KMS-11 (cell line): ENCODE measurements around the gene PGM1.

ENCODE experiments used
- H2AFZ ChIP-seq: fragments of 200-600 bp; sonication (generic); 2 replicates; pipeline ENCODE4 v1.6.1; 2016; ENCODE audit warnings: antibody characterized with exemption, mixed run types, low read depth
- H3K27ac ChIP-seq: fragments of 200-600 bp; sonication (generic); 2 replicates; pipeline ENCODE4 v1.6.1; 2016; ENCODE audit warnings: mild to moderate bottlenecking, mixed run types
- H3K27me3 ChIP-seq: fragments of 200-600 bp; sonication (generic); 2 replicates; pipeline ENCODE4 v1.6.1; 2017; ENCODE audit warnings: mild to moderate bottlenecking, low read depth, mixed run types, moderate library complexity; ENCODE audit not compliant: insufficient read depth
- H3K36me3 ChIP-seq: fragments of 200-600 bp; sonication (generic); 2 replicates; pipeline ENCODE4 v1.6.1; 2017; ENCODE audit warnings: mild to moderate bottlenecking, mixed run types; ENCODE audit not compliant: insufficient read depth
- H3K4me1 ChIP-seq: fragments of 200-600 bp; sonication (generic); 2 replicates; pipeline ENCODE4 v1.6.1; 2016; ENCODE audit warnings: mild to moderate bottlenecking, low read depth, mixed run types; ENCODE audit not compliant: poor library complexity, severe bottlenecking
- H3K4me2 ChIP-seq: fragments of 200-600 bp; sonication (generic); 2 replicates; pipeline ENCODE4 v1.7.0; 2016; ENCODE audit warnings: mild to moderate bottlenecking, mixed run types
- H3K4me3 ChIP-seq: fragments of 200-600 bp; sonication (generic); IDR thresholded peaks from 2 replicates; pipeline ENCODE4 v1.6.1; 2017; ENCODE audit warnings: low read depth, low read length, mixed read lengths; ENCODE audit not compliant: insufficient read depth
- H3K79me2 ChIP-seq: fragments of 200-600 bp; sonication (generic); 2 replicates; pipeline ENCODE4 v1.6.1; 2016; ENCODE audit warnings: low read depth, mixed run types; ENCODE audit not compliant: insufficient read depth
- H3K9ac ChIP-seq: fragments of 200-600 bp; sonication (generic); 2 replicates; pipeline ENCODE4 v1.6.1; 2016; ENCODE audit warnings: mild to moderate bottlenecking, mixed run types
- H4K20me1 ChIP-seq: fragments of 200-600 bp; sonication (generic); 2 replicates; pipeline ENCODE4 v1.6.1; 2016; ENCODE audit warnings: mild to moderate bottlenecking, mixed run types; ENCODE audit not compliant: insufficient read depth
- CTCF ChIP-seq: fragments of 200-600 bp; sonication (generic); conservative IDR thresholded peaks from 2 replicates; pipeline ENCODE4 v1.6.1; 2017; ENCODE audit warnings: low read depth, mild to moderate bottlenecking, antibody characterized with exemption, low read length, moderate library complexity, mixed read lengths

PGM1 gene

DNA sequence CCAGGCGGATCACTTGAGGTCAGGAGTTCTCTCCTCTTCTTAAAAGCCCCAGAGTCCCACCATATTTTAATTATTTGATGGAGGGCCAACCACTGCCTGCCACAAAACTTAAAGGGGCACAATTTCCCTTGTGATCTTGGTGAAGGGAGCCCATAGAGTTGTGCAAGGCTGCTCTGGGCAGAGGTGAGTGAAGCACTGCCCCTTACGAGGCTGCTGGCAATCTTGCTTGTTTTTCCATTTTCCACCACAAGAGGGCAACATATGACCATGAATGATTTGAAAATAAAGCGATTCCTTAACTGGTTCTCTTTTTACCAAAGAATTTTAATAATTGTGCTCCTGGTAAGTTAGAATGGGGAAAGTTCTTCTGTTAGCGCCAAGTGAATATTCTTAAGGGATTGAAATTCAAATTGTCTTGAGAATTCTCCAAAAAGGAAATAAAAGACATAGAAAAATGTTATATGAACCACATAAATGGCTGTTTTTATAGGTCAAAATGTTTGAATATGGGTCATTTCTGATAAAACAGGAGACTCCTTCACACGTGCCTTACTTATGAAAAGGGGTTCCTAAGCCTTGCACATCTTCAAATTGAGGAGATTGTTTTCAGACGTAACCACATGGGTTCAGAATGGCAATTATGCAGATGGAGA is 22.7 kb downstream of the PGM1 start:
- no peak overlapping the region for H3K4me2 ChIP-seq
- TF ChIP-seq CTCF: peak; percentile 93
- no peak overlapping the region for H2AFZ ChIP-seq
- no peak overlapping the region for H3K27ac ChIP-seq
- H3K36me3 ChIP-seq: no peaks in the 10 kb centered on the region
- no peaks in the 10 kb centered on the region for H3K4me1 ChIP-seq
- no peaks in the 10 kb centered on the region for H3K79me2 ChIP-seq
- H3K9ac ChIP-seq: no peak overlapping the region
- no peaks in the 10 kb centered on the region for H3K27me3 ChIP-seq
- H4K20me1 ChIP-seq: no peaks in the 10 kb centered on the region
- H3K4me3 ChIP-seq: no peak overlapping the region

DNA sequence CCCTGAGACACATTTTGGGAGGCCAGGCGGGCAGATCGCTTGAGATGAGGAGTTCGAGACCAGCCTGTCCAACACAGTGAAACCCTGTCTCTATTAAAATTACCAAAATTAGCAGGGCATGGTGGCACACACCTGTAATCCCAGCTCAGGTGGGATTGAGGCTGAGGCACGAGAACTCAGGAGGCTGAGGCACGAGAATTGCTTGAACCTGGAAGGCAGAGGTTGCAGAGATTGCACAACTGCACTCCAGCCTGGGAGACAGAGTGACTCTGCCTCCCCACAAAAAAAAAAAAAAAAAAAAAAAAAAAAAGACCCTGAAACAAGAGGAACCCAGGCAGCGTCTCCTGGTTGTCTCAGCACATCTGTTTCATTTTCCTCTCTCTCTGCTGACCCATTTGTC is 24.2 kb downstream of the PGM1 start:
- Histone ChIP-seq H3K27ac (no peak overlapping the region), H3K36me3 (no peaks in the 10 kb centered on the region), H3K27me3 (no peaks in the 10 kb centered on the region), H2AFZ (no peak overlapping the region), H3K4me3 (no peak overlapping the region), H3K4me2 (no peak overlapping the region), H3K79me2 (no peaks in the 10 kb centered on the region), H4K20me1 (no peaks in the 10 kb centered on the region), H3K9ac (no peak overlapping the region), H3K4me1 (no peaks in the 10 kb centered on the region)
- TF ChIP-seq CTCF: no peak

- no peak overlapping the region for H3K4me2 ChIP-seq
- H3K36me3 ChIP-seq: no peaks in the 10 kb centered on the region
- H2AFZ ChIP-seq: no peak overlapping the region
- no peaks in the 10 kb centered on the region for H4K20me1 ChIP-seq
- H3K9ac ChIP-seq: no peak overlapping the region
- no peak for TF ChIP-seq CTCF
- H3K4me3 ChIP-seq: no peak overlapping the region
- H3K27me3 ChIP-seq: no peaks in the 10 kb centered on the region
- H3K79me2 ChIP-seq: no peaks in the 10 kb centered on the region
- H3K27ac ChIP-seq: no peak overlapping the region
- no peaks in the 10 kb centered on the region for H3K4me1 ChIP-seq
Measured at GRCh38 chr1:63618011-63618410, 24.8 kb downstream of the PGM1 start.

DNA sequence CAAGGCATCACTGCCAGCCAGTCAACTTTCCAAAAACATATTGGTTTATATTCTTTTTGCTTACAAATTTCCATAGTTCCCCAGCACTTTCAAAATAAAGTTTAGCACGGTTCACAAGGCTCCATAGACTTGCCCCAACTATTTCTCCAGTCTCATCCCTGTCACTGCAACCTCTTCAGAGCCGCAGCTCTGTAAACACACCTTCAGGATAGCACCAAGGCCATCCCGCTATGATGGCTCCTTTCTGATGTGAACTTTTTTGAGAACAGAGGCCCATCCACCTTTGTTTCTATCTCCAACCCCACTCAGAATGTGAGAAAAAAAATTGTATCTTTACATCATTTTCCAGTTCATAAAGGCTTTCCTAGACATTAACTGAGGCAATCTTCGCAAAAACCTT is 26.3 kb downstream of the PGM1 start:
- no peak overlapping the region for H3K9ac ChIP-seq
- no peaks in the 10 kb centered on the region for H3K79me2 ChIP-seq

More for the DNA sequence above, 26.3 kb downstream of the PGM1 start:
- Histone ChIP-seq H3K27ac (no peak overlapping the region), H3K27me3 (no peaks in the 10 kb centered on the region), H3K36me3 (no peaks in the 10 kb centered on the region), H3K4me2 (no peak overlapping the region), H3K4me3 (no peak overlapping the region), H4K20me1 (no peaks in the 10 kb centered on the region), H3K4me1 (peaks cover 2% of the 10 kb centered on the region), H2AFZ (no peak overlapping the region)
- TF ChIP-seq CTCF: no peak
